HG02798 (cell line): ENCODE data around the gene TRPC5OS.

ENCODE experiments used
- ATAC-seq: cut with Tn5 transposase; IDR thresholded peaks from one replicate; pipeline ENCODE4 v1.9.1; 2021; ENCODE audit warnings: mild to moderate bottlenecking; ENCODE audit not compliant: unreplicated experiment, poor library complexity

Gene TRPC5OS

GRCh38 chrX:111892375-111892774 lies 16.4 kb downstream of the TRPC5OS start:
- ATAC-seq = no peak

GRCh38 chrX:111896148-111896547 lies 20.2 kb downstream of the TRPC5OS start:
- ATAC-seq = no peak

GRCh38 chrX:111914398-111915090 lies 38.6 kb downstream of the TRPC5OS start:
- no peak for ATAC-seq

GRCh38 chrX:111917591-111917990 lies 41.6 kb downstream of the TRPC5OS start:
- no peak for ATAC-seq

DNA sequence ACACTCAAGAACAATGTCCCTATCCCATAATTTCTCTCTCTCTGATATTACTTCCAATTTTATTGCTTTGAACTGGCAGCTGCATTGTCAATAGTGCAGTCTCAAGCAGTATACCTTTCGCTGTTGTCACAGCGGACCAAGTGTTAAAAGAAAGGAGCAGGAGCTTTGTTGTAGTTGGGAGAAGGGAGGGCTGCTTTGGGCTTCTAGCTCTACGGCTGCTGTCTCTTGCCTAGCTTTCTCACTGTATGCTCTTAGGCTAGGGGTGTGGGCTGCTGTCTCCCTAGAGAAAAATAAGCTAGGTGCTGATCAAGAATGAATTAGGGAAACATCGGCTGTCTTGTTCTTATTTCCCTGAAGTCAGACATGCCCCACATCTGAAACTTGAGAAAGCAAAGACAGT lies 52.5 kb downstream of the TRPC5OS start:
- ATAC-seq = no peak
